SKM-1 treated with dmso at 0.1 percent for 144 hours (cell line): Measurements from ENCODE around the gene PCYT2.
A peak's percentile ranks its signal among the peaks of the same experiment; 100 is the strongest.

Source experiments
- DNase-seq: peaks from one replicate; lab custom pipeline; 2025; ENCODE audit not compliant: unreplicated experiment; lab: John Stamatoyannopoulos, UW

The PCYT2 gene

DNA sequence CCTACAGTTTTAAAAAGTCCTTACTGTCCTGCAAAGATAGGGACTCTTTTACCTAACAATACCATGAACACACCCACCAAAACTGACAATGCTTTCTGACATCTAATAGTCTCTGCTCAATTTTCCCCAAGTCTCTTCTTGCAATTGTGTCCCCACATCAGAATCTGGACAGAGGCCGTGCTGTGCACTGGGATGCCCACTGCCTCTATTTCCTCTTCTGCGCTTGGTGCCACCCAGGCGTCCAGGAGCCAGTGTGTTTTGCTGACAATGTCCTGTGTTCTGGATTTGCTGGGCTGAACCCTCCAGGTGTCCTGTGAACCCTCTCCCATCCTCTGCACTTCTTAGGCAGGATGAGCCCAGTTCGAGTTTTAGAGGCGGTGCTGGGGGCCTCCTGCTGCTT lies 33.6 kb downstream of the PCYT2 start:
- no peak for DNase-seq

GRCh38 chr17:81871387-81872230 lies 39.6 kb downstream of the PCYT2 start:
- DNase-seq, result peak; percentile 78

GRCh38 chr17:81870981-81871386 lies 40.2 kb downstream of the PCYT2 start, which contains the start of gene ARHGDIA:
ARHGDIA (minus strand) TSS chr17:81871337; CDS start chr17:81869930, 1,407 bp downstream.
- no peak for DNase-seq

- DNase-seq, result no peak
Measured at GRCh38 chr17:81870131-81870980, 40.8 kb downstream of the PCYT2 start.

GRCh38 chr17:81869221-81870130 lies 41.7 kb downstream of the PCYT2 start:
- DNase-seq, result no peak

DNA sequence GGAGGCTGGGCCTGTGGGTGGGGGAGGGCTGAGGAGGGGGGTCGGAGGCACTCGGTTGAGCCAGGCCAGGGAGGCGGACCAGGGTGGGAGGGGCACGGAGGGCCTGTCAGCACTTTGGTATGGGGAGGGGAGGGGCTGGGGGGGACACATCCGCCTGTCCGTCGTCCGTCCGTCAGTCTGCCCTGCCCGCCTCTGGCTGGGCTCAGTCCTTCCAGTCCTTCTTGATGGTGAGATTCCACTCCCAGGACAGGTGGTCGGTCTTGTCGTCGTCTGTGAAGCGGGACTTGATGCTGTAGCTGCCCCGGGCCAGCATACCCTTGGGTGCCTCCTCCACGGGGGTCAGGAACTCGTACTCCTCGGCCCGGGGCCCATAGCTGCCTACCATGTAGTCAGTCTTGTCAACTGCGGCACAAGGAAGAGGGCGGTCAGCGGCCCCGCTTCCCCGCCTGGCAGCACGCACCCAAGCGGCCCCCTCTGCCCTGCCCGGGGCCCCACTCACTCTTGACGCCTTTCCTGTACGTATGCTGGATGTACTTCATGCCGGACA lies 42.5 kb downstream of the PCYT2 start:
- DNase-seq, result no peak

- DNase-seq, result no peak
Measured at GRCh38 chr17:81867991-81868673, 43.1 kb downstream of the PCYT2 start.

- no peak for DNase-seq
Measured at GRCh38 chr17:81867170-81867990, 43.8 kb downstream of the PCYT2 start.

DNA sequence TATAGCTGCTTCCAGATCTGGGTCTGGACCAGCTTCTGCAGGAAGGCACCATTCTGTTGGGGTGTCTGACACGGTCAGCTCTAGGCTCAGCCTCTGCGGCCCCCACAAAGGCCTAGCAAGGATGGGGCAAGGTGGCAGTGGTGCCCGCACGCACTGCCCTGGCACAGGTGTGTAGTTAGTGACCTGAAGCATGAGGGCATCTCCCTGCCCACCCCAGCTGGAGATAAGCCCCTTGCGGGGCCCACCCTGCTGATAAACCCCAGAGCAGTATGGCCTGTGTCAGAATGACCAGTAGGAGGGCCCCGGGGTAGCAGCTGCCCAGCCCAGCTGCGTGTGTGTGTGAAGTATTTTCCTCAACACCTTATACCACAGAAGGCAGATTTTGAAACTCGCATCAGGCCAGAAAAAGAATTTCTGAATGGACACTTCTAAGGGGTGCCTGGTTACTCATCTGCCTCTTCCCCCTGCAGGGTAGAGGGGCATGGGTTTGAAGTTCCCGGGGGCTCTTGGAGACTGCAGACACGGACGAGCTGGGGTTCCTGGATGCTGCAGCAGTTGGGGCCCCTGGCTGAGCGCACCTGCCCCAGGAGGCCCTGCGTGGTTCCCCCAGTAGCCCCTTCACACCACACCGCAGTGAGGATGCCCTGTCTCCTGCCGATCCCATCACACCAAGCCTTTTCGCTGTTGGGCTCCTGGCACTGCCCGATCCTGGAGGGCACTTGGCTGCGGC lies 44.6 kb downstream of the PCYT2 start:
- DNase-seq, result no peak

DNA sequence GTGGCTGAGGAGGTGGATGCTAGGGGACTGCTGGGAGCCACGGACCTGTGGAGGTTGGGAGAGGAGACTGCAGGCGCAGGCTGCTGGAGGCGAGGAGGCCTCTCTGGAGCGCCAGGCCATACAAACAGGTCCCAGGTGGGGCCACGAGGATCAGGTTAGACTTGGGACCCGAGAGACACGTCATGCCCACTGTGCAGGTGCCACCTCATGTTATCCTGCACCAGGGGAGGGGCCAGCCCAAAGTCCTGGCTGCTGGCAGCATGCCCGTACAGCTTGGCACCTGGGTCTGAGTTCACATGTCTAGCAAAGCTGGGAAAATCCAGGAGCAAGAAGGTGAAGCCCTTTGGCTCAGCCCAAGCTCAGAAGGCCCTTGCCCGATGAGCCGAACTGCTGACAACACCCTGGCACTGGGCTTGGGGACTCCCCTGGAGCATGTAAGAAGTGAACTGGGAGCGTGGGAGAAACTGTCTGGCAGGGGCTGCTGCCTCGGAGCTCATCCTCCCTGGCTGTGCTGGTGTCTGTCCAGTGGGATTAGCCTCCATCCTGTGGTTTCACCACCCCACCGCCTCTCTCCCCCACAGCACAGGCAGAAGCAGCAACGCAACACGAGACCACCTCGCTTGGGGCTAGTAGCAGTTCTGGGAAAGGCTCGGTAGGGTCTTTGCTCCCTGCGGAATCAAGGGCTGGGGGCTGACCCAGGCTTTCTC lies 45.3 kb downstream of the PCYT2 start:
- DNase-seq, result no peak

GRCh38 chr17:81865358-81865732 lies 45.9 kb downstream of the PCYT2 start:
- DNase-seq, result no peak

DNA sequence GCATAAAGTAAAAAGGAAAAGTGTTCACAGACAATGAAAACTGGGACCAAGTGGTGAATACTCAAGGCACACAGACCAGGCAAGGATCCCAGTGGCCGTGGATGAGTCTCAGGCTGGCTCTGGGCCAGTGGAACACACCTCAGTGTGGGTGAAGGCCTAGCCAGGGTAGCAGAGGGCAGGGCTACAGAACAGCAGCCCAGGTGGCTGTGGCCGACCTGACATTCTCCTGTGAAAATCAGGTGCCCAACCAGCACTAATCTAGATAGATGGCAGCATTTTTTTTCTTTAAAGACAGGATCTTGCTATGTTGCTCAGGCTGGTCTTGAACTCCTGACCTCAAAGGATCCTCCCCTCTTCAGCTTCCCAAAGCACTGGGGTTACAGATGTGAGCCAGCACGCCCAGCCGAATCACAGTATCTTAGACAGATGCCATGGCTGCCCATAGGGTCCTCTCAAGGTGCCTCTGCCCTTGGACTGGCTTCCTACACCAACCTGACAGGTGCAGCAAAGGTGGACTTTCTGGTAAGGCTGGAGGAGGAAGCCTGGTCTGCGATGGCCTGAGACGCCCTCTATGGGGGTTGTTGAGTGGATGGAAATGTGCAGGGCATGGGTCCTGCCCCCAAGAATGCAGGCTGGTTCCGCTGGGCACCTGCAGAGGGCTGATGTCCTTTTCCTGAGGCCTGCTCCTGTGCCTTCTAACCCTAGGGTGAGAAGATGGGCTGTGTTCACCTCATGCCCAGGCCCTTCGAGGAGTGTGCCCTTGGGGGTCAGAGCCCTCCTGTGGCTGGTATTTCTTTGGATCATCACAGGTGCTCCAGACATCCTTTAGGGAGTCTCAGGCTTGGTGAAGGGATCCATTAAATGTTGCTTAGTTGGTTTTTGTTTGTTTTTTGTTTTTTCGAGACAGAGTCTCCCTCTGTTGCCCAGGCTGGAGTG lies 47.1 kb downstream of the PCYT2 start:
- no peak for DNase-seq

GRCh38 chr17:81863123-81863675 lies 48.0 kb downstream of the PCYT2 start:
- DNase-seq, result no peak

DNA sequence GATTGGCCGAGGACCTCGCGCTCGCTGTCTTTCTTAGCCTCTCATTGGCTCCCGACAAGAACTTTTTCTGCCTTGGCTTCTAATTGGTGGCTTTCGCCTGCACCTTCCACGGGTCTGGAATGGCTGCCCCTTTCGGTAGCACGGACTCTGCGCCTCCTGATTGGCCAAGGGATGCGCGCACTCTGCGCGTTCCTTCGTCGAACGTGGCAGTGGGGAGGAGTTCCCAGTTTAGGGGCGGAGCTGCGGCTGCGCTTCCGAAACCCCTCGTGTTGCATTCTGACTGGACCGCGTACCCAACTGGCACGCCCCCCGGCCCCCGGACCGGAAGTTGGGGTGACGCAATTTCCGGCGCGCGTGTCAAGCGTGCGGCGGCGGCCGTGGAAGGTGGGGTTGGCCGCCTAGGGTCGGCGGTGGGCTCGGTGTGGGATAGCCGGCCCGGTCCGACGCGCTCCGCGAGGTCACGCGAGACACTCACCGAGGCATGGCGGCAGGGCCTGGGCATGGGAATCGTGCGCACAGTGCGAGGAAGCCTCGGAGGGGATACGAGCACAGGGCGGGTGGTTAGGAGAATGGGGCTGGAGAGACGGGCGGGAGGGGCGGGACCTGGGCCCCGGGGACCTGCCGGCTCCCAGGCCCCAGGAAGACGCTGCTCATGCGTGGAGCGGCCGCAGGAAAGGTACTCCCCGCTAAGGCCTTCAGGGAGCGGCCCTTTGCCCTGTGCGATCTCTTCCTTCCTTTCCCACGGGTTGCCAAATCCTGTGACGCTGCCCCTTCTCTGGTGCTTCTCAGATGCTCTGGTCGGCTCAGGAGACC lies 50.2 kb downstream of the PCYT2 start:
- DNase-seq, result peak; percentile 100

- DNase-seq, result no peak
Measured at GRCh38 chr17:81859906-81860755, 51.1 kb downstream of the PCYT2 start, which contains the start of gene P4HB. P4HB (minus strand) TSS chr17:81860535; CDS start chr17:81860471, 64 bp downstream.
